H9 (cell line): ENCODE results near the gene PQBP1. TPM values are rescaled to one million over a fixed set of nuclear protein-coding genes. Genes with fewer than 3 reads are reported as not detected.
"Not testable (repeated sequence)": the region's sequence is repeated elsewhere in the genome, so short reads cannot be mapped to it uniquely, and the experiment has no call there.

Experiments
- DNase-seq: peaks from one replicate; pipeline ENCODE4 v3.0.0-alpha.2; 2017
- H2AFZ ChIP-seq: one replicate; pipeline ENCODE4 v1.6.1; 2013; ENCODE audit warnings: mild to moderate bottlenecking, low read length, control low read depth, moderate library complexity
- H2AK5ac ChIP-seq: 2 replicates; pipeline ENCODE4 v1.6.1; 2013; ENCODE audit warnings: low read length, control low read depth, mixed read lengths; ENCODE audit not compliant: insufficient read length
- H2BK120ac ChIP-seq: one replicate; pipeline ENCODE4 v1.6.1; 2013; ENCODE audit warnings: low read depth, mild to moderate bottlenecking, low read length, control low read depth, inconsistent platforms; ENCODE audit not compliant: poor library complexity, severe bottlenecking
- H2BK12ac ChIP-seq: 2 replicates; pipeline ENCODE4 v1.6.1; 2013; ENCODE audit warnings: low read length, control low read depth, mixed read lengths, low read depth; ENCODE audit not compliant: insufficient read length
- H2BK15ac ChIP-seq: 2 replicates; pipeline ENCODE4 v1.6.1; 2013; ENCODE audit warnings: low read depth, low read length, control low read depth
- H2BK20ac ChIP-seq: one replicate; pipeline ENCODE4 v1.6.1; 2013; ENCODE audit warnings: low read depth, mild to moderate bottlenecking, low read length, control low read depth, inconsistent platforms; ENCODE audit not compliant: poor library complexity, severe bottlenecking
- H2BK5ac ChIP-seq: 2 replicates; pipeline ENCODE4 v1.6.1; 2013; ENCODE audit warnings: low read length, control low read depth, mixed read lengths; ENCODE audit not compliant: insufficient read length
- H3K14ac ChIP-seq: 2 replicates; pipeline ENCODE4 v1.6.1; 2013; ENCODE audit warnings: low read length, control low read depth; ENCODE audit not compliant: insufficient read depth
- H3K18ac ChIP-seq: 2 replicates; pipeline ENCODE4 v1.6.1; 2013; ENCODE audit warnings: low read depth, mild to moderate bottlenecking, mixed read lengths, low read length, control low read depth; ENCODE audit not compliant: insufficient read length
- H3K23ac ChIP-seq: 2 replicates; pipeline ENCODE4 v1.6.1; 2013; ENCODE audit warnings: low read length, control low read depth, mixed read lengths, low read depth; ENCODE audit not compliant: insufficient read length
- H3K23me2 ChIP-seq: 2 replicates; pipeline ENCODE4 v1.6.1; 2013; ENCODE audit warnings: low read depth, mild to moderate bottlenecking, mixed read lengths, low read length, control low read depth; ENCODE audit not compliant: insufficient read length, poor library complexity, severe bottlenecking
- H3K27ac ChIP-seq: 2 replicates; pipeline ENCODE4 v1.5.1; 2013; ENCODE audit warnings: low read length, control low read depth, mixed read lengths, low read depth; ENCODE audit not compliant: insufficient read length
- H3K27me3 ChIP-seq: 2 replicates; pipeline ENCODE4 v1.6.1; 2013; ENCODE audit warnings: low read length, control low read depth, inconsistent platforms; ENCODE audit not compliant: insufficient read depth
- H3K4ac ChIP-seq: 2 replicates; pipeline ENCODE4 v1.6.1; 2013; ENCODE audit warnings: low read depth, mild to moderate bottlenecking, control low read depth, inconsistent platforms, low read length, moderate library complexity
- H3K4me1 ChIP-seq: 2 replicates; pipeline ENCODE4 v1.6.1; 2013; ENCODE audit warnings: low read length, control low read depth, inconsistent platforms; ENCODE audit not compliant: insufficient read depth
- H3K4me2 ChIP-seq: 2 replicates; pipeline ENCODE4 v1.6.1; 2013; ENCODE audit warnings: low read length, control low read depth, mixed read lengths; ENCODE audit not compliant: insufficient read length, insufficient read depth
- H3K56ac ChIP-seq: 2 replicates; pipeline ENCODE4 v1.6.1; 2013; ENCODE audit warnings: low read depth, mild to moderate bottlenecking, mixed read lengths, low read length, control low read depth; ENCODE audit not compliant: insufficient read length
- H3K79me1 ChIP-seq: 2 replicates; pipeline ENCODE4 v1.6.1; 2013; ENCODE audit warnings: low read depth, mild to moderate bottlenecking, moderate library complexity, low read length, control low read depth, inconsistent platforms; ENCODE audit not compliant: insufficient read depth, poor library complexity, severe bottlenecking
- H3K79me2 ChIP-seq: 2 replicates; pipeline ENCODE4 v1.6.1; 2013; ENCODE audit warnings: low read length, control low read depth, inconsistent platforms; ENCODE audit not compliant: insufficient read depth
- H3K9ac ChIP-seq: 2 replicates; pipeline ENCODE4 v1.6.1; 2013; ENCODE audit warnings: low read length, control low read depth, mixed read lengths; ENCODE audit not compliant: insufficient read length; ENCODE audit errors: extremely low read depth
- H3K9me3 ChIP-seq: one replicate; pipeline ENCODE4 v1.6.1; 2013; ENCODE audit warnings: low read depth, low read length, inconsistent platforms; ENCODE audit not compliant: control insufficient read depth
- H3T11ph ChIP-seq: one replicate; pipeline ENCODE4 v1.6.1; 2013; ENCODE audit warnings: mild to moderate bottlenecking, low read length, control low read depth, inconsistent platforms
- H4K20me1 ChIP-seq: one replicate; pipeline ENCODE4 v1.6.1; 2013; ENCODE audit not compliant: control insufficient read depth, insufficient read length, insufficient read depth
- H4K5ac ChIP-seq: 2 replicates; pipeline ENCODE4 v1.6.1; 2013; ENCODE audit warnings: low read depth, mild to moderate bottlenecking, mixed read lengths, low read length, control low read depth; ENCODE audit not compliant: insufficient read length
- H4K8ac ChIP-seq: replicated peaks from 2 replicates; pipeline ENCODE4 v1.6.1; 2013; ENCODE audit warnings: low read length, control low read depth, mixed read lengths, low read depth; ENCODE audit not compliant: insufficient read length
- H4K91ac ChIP-seq: 2 replicates; pipeline ENCODE4 v1.6.1; 2013; ENCODE audit warnings: low read depth, mild to moderate bottlenecking, moderate library complexity, mixed read lengths, low read length, control low read depth; ENCODE audit not compliant: insufficient read length
- H3K27ac Mint-ChIP-seq, 3 experiments: 2 replicates in 2 of 3; 3 replicates in 1 of 3; pipeline ENCODE4 v1.8.0; 2020 to 2021; ENCODE audit warnings: mixed read lengths in 3 of 3, mild to moderate bottlenecking in 1 of 3, moderate library complexity in 1 of 3
- H3K27me3 Mint-ChIP-seq: 2 replicates; pipeline ENCODE4 v1.8.0; 2021; ENCODE audit warnings: low read depth, mild to moderate bottlenecking, moderate library complexity, mixed read lengths
- H3K36me3 Mint-ChIP-seq, 3 experiments: 2 replicates in 2 of 3; 3 replicates in 1 of 3; pipeline ENCODE4 v1.8.0; 2020 to 2021; ENCODE audit warnings: low read depth in 3 of 3, mixed read lengths in 3 of 3; ENCODE audit not compliant: insufficient read depth in 1 of 3
- H3K4me1 Mint-ChIP-seq, 2 experiments: 2 replicates each; pipeline ENCODE4 v1.8.0; 2020; ENCODE audit warnings: mixed read lengths in 2 of 2
- H3K4me3 Mint-ChIP-seq, 2 experiments: 2 replicates in 1 of 2; 3 replicates in 1 of 2; pipeline ENCODE4 v1.8.0; 2020 to 2021; ENCODE audit warnings: mild to moderate bottlenecking in 2 of 2, mixed read lengths in 2 of 2, moderate library complexity in 1 of 2
- H3K9me3 Mint-ChIP-seq, 2 experiments: 2 replicates in 1 of 2; 3 replicates in 1 of 2; pipeline ENCODE4 v1.8.0; 2020; ENCODE audit warnings: mild to moderate bottlenecking in 2 of 2, mixed read lengths in 2 of 2, moderate library complexity in 1 of 2
- CTCF ChIP-seq: fragments of 200-600 bp; sonication (generic); conservative IDR thresholded peaks from 3 replicates; pipeline ENCODE4 v1.8.0; 2021; ENCODE audit warnings: antibody characterized with exemption, mild to moderate bottlenecking
- WGBS: extraction: QIAGEN DNeasy Blood & Tissue Kit; methylation state at CpG from one replicate; pipeline ENCODE4 v1.1.7; 2013; ENCODE audit warnings: missing lambda C conversion rate, low lambda C conversion rate, mixed read lengths; ENCODE audit not compliant: insufficient read length; ENCODE audit errors: extremely low coverage; 5-methylcytosine and 5-hydroxymethylcytosine counted together
- total RNA-seq: library from RNA; stranded (reverse); gene quantifications from 2 replicates; pipeline ENCODE4 v1.2.1, GENCODE V29; 2021

PQBP1 gene
- total RNA-seq, 1 experiment from 2014 or later, result 87.9 TPM

GRCh38 chrX:48883729-48884128 is 14.0 kb upstream of the PQBP1 start:
- DNase-seq, result no peak

GRCh38 chrX:48886586-48886985 is 11.1 kb upstream of the PQBP1 start:
- H3K56ac ChIP-seq, H3K23me2 ChIP-seq, H3T11ph ChIP-seq, H2BK5ac ChIP-seq, H2AFZ ChIP-seq, H2AK5ac ChIP-seq, DNase-seq, H4K8ac ChIP-seq, H3K9ac ChIP-seq, H2BK15ac ChIP-seq, H3K79me2 ChIP-seq, H4K20me1 ChIP-seq, H3K27ac Mint-ChIP-seq, H3K4ac ChIP-seq, H4K91ac ChIP-seq, H3K27ac ChIP-seq, H3K23ac ChIP-seq, H3K9me3 ChIP-seq, H3K4me3 Mint-ChIP-seq, H3K14ac ChIP-seq, H3K27me3 ChIP-seq, H4K5ac ChIP-seq, H2BK12ac ChIP-seq, H2BK120ac ChIP-seq, H3K18ac ChIP-seq, H3K4me2 ChIP-seq, H3K4me1 ChIP-seq, H3K36me3 Mint-ChIP-seq, H3K79me1 ChIP-seq, H2BK20ac ChIP-seq: not testable (repeated sequence)
- WGBS, result no CpG with 5 or more reads among the region's 5 CpGs
- peaks cover 10 to 11% of the 10 kb centered on the region in 2 experiments for H3K4me1 Mint-ChIP-seq
- peaks cover 51 to 56% of the 10 kb centered on the region in 2 experiments for H3K9me3 Mint-ChIP-seq
- peaks cover 11% of the 10 kb centered on the region for H3K27me3 Mint-ChIP-seq

More at GRCh38 chrX:48883729-48884128, 14.0 kb upstream of the PQBP1 start:
- no peak overlapping the region for H3K27ac ChIP-seq
- Mint-ChIP-seq H3K4me1 (no peaks in the 10 kb centered on the region), H3K9me3 (peaks cover 50 to 54% of the 10 kb centered on the region in 2 experiments), H3K36me3 (peaks cover 0 to 3% (median 2%) of the 10 kb centered on the region in 3 experiments; a peak in 2 of 7 replicates), H3K4me3 (no peak overlapping the region), H3K27me3 (peaks cover 10% of the 10 kb centered on the region), H3K27ac (no peak overlapping the region)
- no peak overlapping the region for H3K56ac ChIP-seq
- H3K79me2 ChIP-seq, result no peaks in the 10 kb centered on the region
- no peaks in the 10 kb centered on the region for H3K4me1 ChIP-seq
- H3K4ac ChIP-seq, result no peak overlapping the region
- no peaks in the 10 kb centered on the region for H4K20me1 ChIP-seq
- no CpG with 5 or more reads among the region's 10 CpGs for WGBS
- H3K23ac ChIP-seq, result no peak overlapping the region
- H2BK5ac ChIP-seq, result no peak overlapping the region
- H2AK5ac ChIP-seq, result no peak overlapping the region
- H3K23me2 ChIP-seq, result no peaks in the 10 kb centered on the region
- no peak overlapping the region for H2BK12ac ChIP-seq
- no peak overlapping the region for H3K14ac ChIP-seq
- no peak overlapping the region for H2BK20ac ChIP-seq
- H4K8ac ChIP-seq, result no peak overlapping the region
- no peaks in the 10 kb centered on the region for H3K27me3 ChIP-seq
- peak; percentile 13; the same call in 1 of the 3 replicates for TF ChIP-seq CTCF
- H2BK15ac ChIP-seq, result no peak overlapping the region
- H3K18ac ChIP-seq, result no peak overlapping the region
- no peak overlapping the region for H3K4me2 ChIP-seq
- no peak overlapping the region for H2AFZ ChIP-seq
- H3K79me1 ChIP-seq, result no peaks in the 10 kb centered on the region
- H4K5ac ChIP-seq, result no peak overlapping the region
- H2BK120ac ChIP-seq, result no peak overlapping the region
- no peak overlapping the region for H4K91ac ChIP-seq
- no peak overlapping the region for H3T11ph ChIP-seq
- no peaks in the 10 kb centered on the region for H3K9me3 ChIP-seq
- no peak overlapping the region for H3K9ac ChIP-seq
